B cell (primary cell): ENCODE results near the gene SASS6. TPM values are rescaled to one million over a fixed set of nuclear protein-coding genes. Genes with fewer than 3 reads are reported as not detected.
A peak's percentile ranks its signal among the peaks of the same experiment; 100 is the strongest.

Experiments
- ATAC-seq: fragments of 200-7000 bp; cut with Tn5 transposase; one replicate; pipeline ENCODE4 v1.10.0; 2021; ENCODE audit warnings: low read depth, mild to moderate bottlenecking, moderate number of reproducible peaks, moderate library complexity
- CTCF ChIA-PET: fragments of 350-600 bp; sonication (Branson Sonifier 250); formaldehyde crosslinking; loops from one replicate; lab custom pipeline; 2021; ENCODE audit warnings: antibody characterized with exemption, inconsistent platforms; lab: Charles Lee
- POLR2A ChIA-PET: fragments of 350-600 bp; sonication (Branson Sonifier 250); formaldehyde crosslinking; loops from one replicate; lab custom pipeline; 2021; ENCODE audit warnings: antibody characterized with exemption; lab: Charles Lee
- DNase-seq: peaks from one replicate; pipeline ENCODE4 v3.0.0; 2013
- H2AFZ ChIP-seq: 2 replicates; pipeline ENCODE4 v1.6.1; 2012; ENCODE audit warnings: mild to moderate bottlenecking, low read depth, low read length; ENCODE audit not compliant: insufficient read depth, poor library complexity, severe bottlenecking
- H3K27ac ChIP-seq, 2 donors: 1 replicate in 1 of 2; 2 replicates in 1 of 2; pipeline ENCODE4 v1.5.1; 2012 to 2013; ENCODE audit warnings: low read length in 2 of 2, mild to moderate bottlenecking in 2 of 2, moderate library complexity in 1 of 2
- H3K27me3 ChIP-seq, 4 experiments: fragments of 200-600 bp in 1 of 4; sonication (generic) in 1 of 4; replicated peaks in 1 of 4; 1 replicate in 2 of 4; 2 replicates in 2 of 4; pipeline versions ENCODE4 v1.6.1 to v1.7.0; 2013 to 2016; ENCODE audit warnings: low read length in 3 of 4, mild to moderate bottlenecking in 2 of 4, mixed read lengths in 1 of 4, moderate library complexity in 1 of 4; ENCODE audit not compliant: insufficient read depth in 4 of 4, control insufficient read depth in 3 of 4; ENCODE audit errors: control extremely low read depth in 1 of 4
- H3K36me3 ChIP-seq, 2 experiments: replicated peaks in 1 of 2; 1 replicate in 1 of 2; 2 replicates in 1 of 2; pipeline versions ENCODE4 v1.6.1 to v1.7.1; 2013; ENCODE audit warnings: low read length in 1 of 2; ENCODE audit not compliant: insufficient read depth in 2 of 2, control insufficient read depth in 1 of 2; ENCODE audit errors: control extremely low read depth in 1 of 2, extremely low read depth in 1 of 2
- H3K4me1 ChIP-seq, 2 donors: fragments of 200-600 bp in 1 of 2; sonication (generic) in 1 of 2; 1 replicate in 1 of 2; 2 replicates in 1 of 2; pipeline versions ENCODE4 v1.5.1 to v1.6.1; 2013 to 2017; ENCODE audit warnings: low read length in 2 of 2; ENCODE audit not compliant: control insufficient read depth in 2 of 2, insufficient read depth in 2 of 2
- H3K4me2 ChIP-seq: replicated peaks from 2 replicates; pipeline ENCODE3; 2012; ENCODE audit warnings: mild to moderate bottlenecking, low read depth, low read length; ENCODE audit not compliant: poor library complexity, severe bottlenecking
- H3K4me3 ChIP-seq, 5 experiments: fragments of 200-600 bp in 1 of 5; sonication (generic) in 1 of 5; 1 replicate in 3 of 5; 2 replicates in 2 of 5; pipeline versions ENCODE4 v1.5.1 to v1.7.0; 2011 to 2016; ENCODE audit warnings: low read length in 4 of 5, mild to moderate bottlenecking in 4 of 5, low read depth in 2 of 5, control low read depth in 1 of 5, moderate library complexity in 1 of 5; ENCODE audit not compliant: insufficient read depth in 1 of 5; ENCODE audit errors: control extremely low read depth in 1 of 5, extremely low read depth in 1 of 5
- H3K79me2 ChIP-seq: fragments of 200-600 bp; sonication (generic); one replicate; pipeline ENCODE4 v1.6.0; 2016; ENCODE audit warnings: low read length; ENCODE audit not compliant: control insufficient read depth, insufficient read depth
- H3K9ac ChIP-seq: fragments of 200-600 bp; sonication (generic); 2 replicates; pipeline ENCODE4 v1.6.1; 2017; ENCODE audit warnings: mild to moderate bottlenecking, low read length, moderate library complexity
- H3K9me3 ChIP-seq, 3 donors: one replicate each; pipeline versions ENCODE4 v1.6.1 to v1.7.1; 2013; ENCODE audit warnings: low read length in 2 of 3; ENCODE audit not compliant: control insufficient read depth in 2 of 3, insufficient read depth in 1 of 3; ENCODE audit errors: control extremely low read depth in 1 of 3
- H4K20me1 ChIP-seq: 2 replicates; pipeline ENCODE4 v1.6.0; 2012; ENCODE audit warnings: mild to moderate bottlenecking, low read length; ENCODE audit not compliant: insufficient read depth, control insufficient read depth, poor library complexity, severe bottlenecking
- H3K27ac Mint-ChIP-seq: one replicate; pipeline ENCODE4 v1.8.0; 2021; ENCODE audit warnings: mixed read lengths
- H3K27me3 Mint-ChIP-seq: one replicate; pipeline ENCODE4 v1.8.0; 2021; ENCODE audit warnings: mixed read lengths
- H3K4me1 Mint-ChIP-seq: one replicate; pipeline ENCODE4 v1.8.0; 2021; ENCODE audit warnings: mixed read lengths
- H3K4me3 Mint-ChIP-seq: one replicate; pipeline ENCODE4 v1.8.0; 2021; ENCODE audit warnings: mixed read lengths
- H3K9me3 Mint-ChIP-seq: one replicate; pipeline ENCODE4 v1.8.0; 2022; ENCODE audit warnings: mixed read lengths; ENCODE audit not compliant: insufficient read depth
- CTCF ChIP-seq: fragments of 200-600 bp; IDR thresholded peaks from one replicate; pipeline ENCODE4 v1.8.0; 2022; ENCODE audit warnings: antibody characterized with exemption, mild to moderate bottlenecking
- EZH2 ChIP-seq: IDR thresholded peaks from 2 replicates; pipeline ENCODE4 v1.6.1; 2012; ENCODE audit warnings: borderline replicate concordance, low read depth, mild to moderate bottlenecking, moderate library complexity, low read length; ENCODE audit not compliant: insufficient read depth, poor library complexity, severe bottlenecking
- WGBS: methylation state at CpG from one replicate; pipeline ENCODE4 v1.1.5; 2013; ENCODE audit warnings: missing lambda C conversion rate; ENCODE audit not compliant: insufficient coverage; 5-methylcytosine and 5-hydroxymethylcytosine counted together
- intact Hi-C: fragments of 100-400 bp; cut with micrococcal nuclease; formaldehyde crosslinking; loops from one replicate; pipeline ENCODE4 v1.10.0; 2022
- polyA plus RNA-seq: library from polyadenylated mRNA; depleted of rRNA; stranded (reverse); fragments of >200 nt; gene quantifications from 2 replicates; pipeline ENCODE4 v1.2.3, GENCODE V29; 2012
- total RNA-seq, 2 donors: library from RNA; stranded (reverse); fragments of 120-200 nt in 1 of 2; gene quantifications; 1 replicate in 1 of 2; 2 replicates in 1 of 2; pipeline versions ENCODE4 v1.2.3 to v1.2.4, GENCODE V29; 2013 to 2022

The SASS6 gene
- total and polyA plus RNA-seq, 2 donors (not counting 1 experiment from before 2014, with no cell fraction given), result 1.1 to 7.0 TPM

GRCh38 chr1:100145116-100145515, 12.4 kb upstream of the SASS6 start:
- H3K27me3 ChIP-seq, result no peaks in the 10 kb centered on the region
- no peaks in the 10 kb centered on the region for H4K20me1 ChIP-seq
- no peaks in the 10 kb centered on the region for H3K9me3 ChIP-seq
- no peaks in the 10 kb centered on the region for H3K4me1 ChIP-seq
- no peak overlapping the region for H3K9ac ChIP-seq
- H3K27ac ChIP-seq, result no peak overlapping the region
- 100% methylated on average over 1 of the region's 3 CpGs for WGBS
- H2AFZ ChIP-seq, result no peak overlapping the region
- Mint-ChIP-seq H3K27ac (peak overlapping the region; percentile 15), H3K4me3 (no peak overlapping the region), H3K9me3 (no peaks in the 10 kb centered on the region), H3K27me3 (no peaks in the 10 kb centered on the region), H3K4me1 (no peaks in the 10 kb centered on the region)
- no peak for DNase-seq
- H3K79me2 ChIP-seq, result no peaks in the 10 kb centered on the region
- H3K4me3 ChIP-seq, result no peak overlapping the region
- peaks cover 7 to 65% of the 10 kb centered on the region in 2 experiments for H3K36me3 ChIP-seq
- CTCF ChIA-PET, result no interaction called here
- TF ChIP-seq CTCF (no peak), EZH2 (no peak)
- POLR2A ChIA-PET, result no interaction called here
- no peak for ATAC-seq
- intact Hi-C loops, result no loop called here
- H3K4me2 ChIP-seq, result no peak overlapping the region

- no peaks in the 10 kb centered on the region for H4K20me1 ChIP-seq
- ATAC-seq, result no peak
- H3K9me3 ChIP-seq, result no peaks in the 10 kb centered on the region
- DNase-seq, result no peak
- intact Hi-C loops, result no loop called here
- Mint-ChIP-seq H3K4me3 (no peak overlapping the region), H3K9me3 (no peaks in the 10 kb centered on the region), H3K4me1 (no peaks in the 10 kb centered on the region), H3K27me3 (no peaks in the 10 kb centered on the region), H3K27ac (no peak overlapping the region)
- 100% methylated on average over 1 of the region's 3 CpGs for WGBS
- no peak overlapping the region for H2AFZ ChIP-seq
- ChIA-PET POLR2A (no interaction called here), CTCF (no interaction called here)
- no peak overlapping the region for H3K4me2 ChIP-seq
- H3K4me3 ChIP-seq, result no peak overlapping the region
- H3K27me3 ChIP-seq, result no peaks in the 10 kb centered on the region
- no peak for TF ChIP-seq EZH2
- TF ChIP-seq CTCF, result no peak
- H3K27ac ChIP-seq, result no peak overlapping the region
- H3K36me3 ChIP-seq, result peaks cover 18 to 85% of the 10 kb centered on the region in 2 experiments
- no peaks in the 10 kb centered on the region for H3K79me2 ChIP-seq
- H3K9ac ChIP-seq, result no peak overlapping the region
- H3K4me1 ChIP-seq, result no peaks in the 10 kb centered on the region
Observed at GRCh38 chr1:100142343-100142742, 9.6 kb upstream of the SASS6 start.
